GM21390 (cell line): Measurements from ENCODE around the gene UBR4.
A peak's percentile ranks its signal among the peaks of the same experiment; 100 is the strongest.
"Not testable (repeated sequence)": the region's sequence is repeated elsewhere in the genome, so short reads cannot be mapped to it uniquely, and the experiment has no call there.

Source experiments
- ATAC-seq: cut with Tn5 transposase; IDR thresholded peaks from one replicate; pipeline ENCODE4 v1.9.1; 2021; ENCODE audit not compliant: unreplicated experiment

Gene UBR4

GRCh38 chr1:19220080-19220846, 10.2 kb upstream of the UBR4 start:
- no peak for ATAC-seq

GRCh38 chr1:19219451-19219850, 9.4 kb upstream of the UBR4 start:
- ATAC-seq = no peak

GRCh38 chr1:19216585-19216984, 6.5 kb upstream of the UBR4 start:
- not testable (repeated sequence) for ATAC-seq

- ATAC-seq = no peak
Measured at GRCh38 chr1:19213580-19213979, 3.5 kb upstream of the UBR4 start.

GRCh38 chr1:19212167-19212566, 2.1 kb upstream of the UBR4 start:
- no peak for ATAC-seq

GRCh38 chr1:19210772-19211549, 895 bp upstream of the UBR4 start:
- ATAC-seq = no peak

- ATAC-seq = peak; percentile 45
Measured at GRCh38 chr1:19209439-19209989, 552 bp downstream of the UBR4 start.

- no peak for ATAC-seq
Measured at GRCh38 chr1:19208710-19209438, 1.2 kb downstream of the UBR4 start.

- ATAC-seq = no peak
Measured at GRCh38 chr1:19206947-19207346, 3.1 kb downstream of the UBR4 start.

- no peak for ATAC-seq
Measured at GRCh38 chr1:19205845-19206244, 4.2 kb downstream of the UBR4 start.

- ATAC-seq = no peak
Measured at GRCh38 chr1:19205403-19205802, 4.7 kb downstream of the UBR4 start.

- ATAC-seq = no peak
Measured at GRCh38 chr1:19204446-19205266, 5.4 kb downstream of the UBR4 start.

GRCh38 chr1:19203440-19203839, 6.6 kb downstream of the UBR4 start:
- ATAC-seq = no peak

- ATAC-seq = no peak
Measured at GRCh38 chr1:19202396-19202795, 7.7 kb downstream of the UBR4 start.

- ATAC-seq = no peak
Measured at GRCh38 chr1:19199969-19200604, 10.0 kb downstream of the UBR4 start.

- ATAC-seq = no peak
Measured at GRCh38 chr1:19199329-19199968, 10.6 kb downstream of the UBR4 start.

GRCh38 chr1:19198820-19199219, 11.2 kb downstream of the UBR4 start:
- no peak for ATAC-seq

GRCh38 chr1:19197845-19198244, 12.2 kb downstream of the UBR4 start:
- no peak for ATAC-seq

- no peak for ATAC-seq
Measured at GRCh38 chr1:19196331-19196730, 13.7 kb downstream of the UBR4 start.

GRCh38 chr1:19193004-19193403, 17.1 kb downstream of the UBR4 start:
- ATAC-seq = no peak
